BE2C (cell line): ENCODE measurements around the gene CCDC106.
A peak's percentile ranks its signal among the peaks of the same experiment; 100 is the strongest.

Experiments
- DNase-seq: peaks from one replicate; pipeline ENCODE4 v3.0.0-alpha.2; 2020
- H3K27me3 ChIP-seq: fragments of 250-450 bp; sonication (Bioruptor Pico); 2 replicates; pipeline ENCODE4 v1.5.1; 2020; ENCODE audit warnings: mild to moderate bottlenecking
- H3K36me3 ChIP-seq: fragments of 250-450 bp; sonication (Bioruptor Pico); 2 replicates; pipeline ENCODE4 v1.5.1; 2020; ENCODE audit warnings: mild to moderate bottlenecking
- H3K4me1 ChIP-seq: fragments of 250-450 bp; sonication (Bioruptor Pico); 2 replicates; pipeline ENCODE4 v1.5.1; 2020
- H3K4me3 ChIP-seq: 2 replicates; pipeline ENCODE4 v1.5.1; 2011; ENCODE audit warnings: low read depth, low read length
- H3K9me3 ChIP-seq: fragments of 250-450 bp; sonication (Bioruptor Pico); 2 replicates; pipeline ENCODE4 v1.5.1; 2020
- TF ChIP-seq, protein P1 (sequence below): IDR thresholded peaks from 2 replicates; pipeline ENCODE4 v1.5.1; 2012; ENCODE audit warnings: mild to moderate bottlenecking, low read depth, low read length

CCDC106 gene

DNA sequence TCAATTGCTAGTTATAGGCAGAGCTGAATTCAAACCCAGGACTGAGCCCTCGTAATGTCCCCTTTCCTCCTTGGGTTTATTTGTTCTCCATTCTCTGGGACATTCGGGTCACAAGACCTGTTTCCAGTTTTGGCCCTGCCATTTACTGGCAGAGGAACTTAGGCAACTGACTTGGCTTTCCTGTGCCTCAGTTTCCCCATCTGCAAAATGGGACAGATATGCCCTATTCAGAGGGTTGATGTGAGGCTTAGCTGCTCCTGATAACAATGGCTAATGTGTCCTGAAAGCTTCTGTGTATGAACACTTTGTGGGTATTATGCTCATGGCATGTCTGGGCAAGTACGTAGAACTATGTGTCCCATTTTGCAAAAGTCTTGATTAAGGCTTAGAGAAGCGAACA is 46.9 kb upstream of the CCDC106 start:
- H3K9me3 ChIP-seq = no peaks in the 10 kb centered on the region
- DNase-seq = no peak
- H3K27me3 ChIP-seq = no peaks in the 10 kb centered on the region
- H3K36me3 ChIP-seq = peaks cover 12% of the 10 kb centered on the region; the same call in 1 of the 2 replicates
- peak overlapping the region; percentile 59 for H3K4me3 ChIP-seq
- TF ChIP-seq, protein P1, sequence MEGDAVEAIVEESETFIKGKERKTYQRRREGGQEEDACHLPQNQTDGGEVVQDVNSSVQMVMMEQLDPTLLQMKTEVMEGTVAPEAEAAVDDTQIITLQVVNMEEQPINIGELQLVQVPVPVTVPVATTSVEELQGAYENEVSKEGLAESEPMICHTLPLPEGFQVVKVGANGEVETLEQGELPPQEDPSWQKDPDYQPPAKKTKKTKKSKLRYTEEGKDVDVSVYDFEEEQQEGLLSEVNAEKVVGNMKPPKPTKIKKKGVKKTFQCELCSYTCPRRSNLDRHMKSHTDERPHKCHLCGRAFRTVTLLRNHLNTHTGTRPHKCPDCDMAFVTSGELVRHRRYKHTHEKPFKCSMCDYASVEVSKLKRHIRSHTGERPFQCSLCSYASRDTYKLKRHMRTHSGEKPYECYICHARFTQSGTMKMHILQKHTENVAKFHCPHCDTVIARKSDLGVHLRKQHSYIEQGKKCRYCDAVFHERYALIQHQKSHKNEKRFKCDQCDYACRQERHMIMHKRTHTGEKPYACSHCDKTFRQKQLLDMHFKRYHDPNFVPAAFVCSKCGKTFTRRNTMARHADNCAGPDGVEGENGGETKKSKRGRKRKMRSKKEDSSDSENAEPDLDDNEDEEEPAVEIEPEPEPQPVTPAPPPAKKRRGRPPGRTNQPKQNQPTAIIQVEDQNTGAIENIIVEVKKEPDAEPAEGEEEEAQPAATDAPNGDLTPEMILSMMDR = no peak
- H3K4me1 ChIP-seq = peaks cover 7% of the 10 kb centered on the region; the same call in 1 of the 2 replicates

DNA sequence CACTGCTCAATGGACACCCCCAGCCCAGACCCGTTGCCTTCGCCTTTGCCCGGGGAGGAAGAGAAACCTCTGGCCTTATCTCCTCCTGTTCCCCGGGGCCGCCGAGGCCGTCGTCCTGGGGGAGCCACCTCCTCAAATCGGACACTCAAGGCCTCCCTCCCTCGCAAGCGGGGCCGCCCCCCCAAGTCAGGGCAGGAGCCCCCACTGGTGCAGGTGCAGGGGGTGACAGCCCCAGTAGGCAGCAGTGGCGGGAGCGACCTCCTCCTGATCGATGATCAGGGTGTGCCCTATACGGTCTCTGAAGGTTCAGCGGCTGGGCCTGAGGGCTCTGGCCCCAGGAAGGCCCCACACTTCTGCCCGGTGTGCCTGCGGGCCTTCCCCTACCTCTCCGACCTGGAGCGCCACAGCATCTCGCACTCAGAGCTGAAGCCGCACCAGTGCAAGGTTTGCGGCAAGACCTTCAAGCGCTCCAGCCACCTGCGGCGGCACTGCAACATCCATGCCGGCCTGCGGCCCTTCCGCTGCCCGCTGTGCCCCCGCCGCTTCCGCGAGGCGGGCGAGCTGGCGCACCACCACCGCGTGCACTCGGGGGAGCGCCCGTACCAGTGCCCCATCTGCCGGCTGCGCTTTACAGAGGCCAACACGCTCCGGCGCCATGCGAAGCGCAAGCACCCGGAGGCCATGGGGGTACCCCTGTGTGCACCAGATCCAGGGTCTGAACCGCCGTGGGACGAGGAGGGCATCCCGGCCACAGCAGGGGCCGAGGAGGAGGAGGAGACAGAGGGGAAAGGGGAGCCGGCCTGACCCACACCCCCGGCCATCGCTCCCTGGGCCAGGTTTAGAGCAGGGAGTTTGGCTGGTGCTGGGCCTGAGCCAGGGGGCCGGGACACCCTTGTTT is 45.7 kb upstream of the CCDC106 start:
- TF ChIP-seq, protein P1 = no peak
- peaks cover 7% of the 10 kb centered on the region; the same call in 1 of the 2 replicates for H3K4me1 ChIP-seq
- H3K4me3 ChIP-seq = no peak overlapping the region
- no peak for DNase-seq
- peaks cover 7% of the 10 kb centered on the region for H3K36me3 ChIP-seq
- H3K27me3 ChIP-seq = no peaks in the 10 kb centered on the region
- no peaks in the 10 kb centered on the region for H3K9me3 ChIP-seq

DNA sequence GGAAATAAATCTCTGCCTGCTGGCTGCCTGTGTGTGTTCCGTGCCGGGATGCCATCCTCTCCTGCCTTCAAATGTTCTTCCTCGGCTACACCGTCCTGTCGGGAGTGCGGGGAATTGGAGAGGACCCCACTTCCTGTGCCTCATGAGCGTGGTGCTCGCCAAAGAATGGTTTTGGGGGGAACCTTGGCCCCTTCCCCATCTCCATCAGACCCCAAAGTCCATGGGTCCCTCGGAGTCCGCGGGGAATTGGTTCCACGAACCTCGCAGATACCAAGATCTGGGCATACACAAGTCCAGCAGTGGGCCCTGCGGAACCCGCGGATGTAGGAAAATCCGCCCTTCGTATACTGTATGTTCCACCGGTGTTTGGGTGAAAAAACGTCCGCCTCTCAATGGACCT is 44.9 kb upstream of the CCDC106 start:
- Histone ChIP-seq H3K4me3 (no peak overlapping the region), H3K4me1 (peaks cover 6% of the 10 kb centered on the region; the same call in 1 of the 2 replicates), H3K27me3 (no peaks in the 10 kb centered on the region), H3K36me3 (peaks cover 7% of the 10 kb centered on the region), H3K9me3 (no peaks in the 10 kb centered on the region)
- no peak for DNase-seq
- TF ChIP-seq, protein P1 = no peak

DNA sequence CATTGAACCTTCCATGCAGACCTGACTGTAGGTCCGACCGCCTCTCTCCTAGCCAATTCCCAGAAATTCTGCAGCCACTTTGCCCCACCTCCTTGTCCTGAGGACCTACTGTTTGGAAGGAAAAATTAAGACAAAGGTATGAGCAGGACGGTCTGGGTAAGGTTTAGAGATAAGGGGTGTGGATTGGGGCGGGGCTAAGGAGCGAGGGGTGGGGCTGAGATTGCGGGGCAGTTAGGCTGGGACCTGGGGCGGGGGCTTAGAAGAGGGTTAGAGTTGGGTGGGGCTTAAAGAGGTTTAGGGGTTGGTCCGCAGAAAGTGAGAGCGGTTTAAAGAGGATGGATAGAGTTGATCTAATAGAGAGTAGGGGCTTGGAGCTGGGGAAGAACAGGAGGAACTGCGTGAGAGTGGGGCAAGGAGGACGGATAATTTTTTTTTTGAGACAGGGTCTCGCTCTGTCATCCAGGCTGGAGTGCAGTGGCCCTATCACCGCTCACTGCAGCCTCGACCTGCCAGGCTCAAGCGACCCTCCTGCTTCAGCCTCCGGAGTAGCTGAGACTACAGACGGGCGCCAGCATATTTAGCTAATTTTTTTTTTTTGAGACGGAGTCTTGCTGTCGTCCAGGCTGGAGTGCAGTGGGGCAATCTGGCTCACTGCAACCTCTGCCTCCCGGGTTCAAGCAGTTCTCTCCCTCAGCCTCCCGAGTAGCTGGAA is 44.3 kb upstream of the CCDC106 start:
- Histone ChIP-seq H3K4me1 (no peaks in the 10 kb centered on the region; the same call in 1 of the 2 replicates), H3K4me3 (no peak overlapping the region), H3K36me3 (peaks cover 7% of the 10 kb centered on the region), H3K27me3 (no peaks in the 10 kb centered on the region), H3K9me3 (no peaks in the 10 kb centered on the region)
- TF ChIP-seq, protein P1 = no peak
- DNase-seq = no peak

DNA sequence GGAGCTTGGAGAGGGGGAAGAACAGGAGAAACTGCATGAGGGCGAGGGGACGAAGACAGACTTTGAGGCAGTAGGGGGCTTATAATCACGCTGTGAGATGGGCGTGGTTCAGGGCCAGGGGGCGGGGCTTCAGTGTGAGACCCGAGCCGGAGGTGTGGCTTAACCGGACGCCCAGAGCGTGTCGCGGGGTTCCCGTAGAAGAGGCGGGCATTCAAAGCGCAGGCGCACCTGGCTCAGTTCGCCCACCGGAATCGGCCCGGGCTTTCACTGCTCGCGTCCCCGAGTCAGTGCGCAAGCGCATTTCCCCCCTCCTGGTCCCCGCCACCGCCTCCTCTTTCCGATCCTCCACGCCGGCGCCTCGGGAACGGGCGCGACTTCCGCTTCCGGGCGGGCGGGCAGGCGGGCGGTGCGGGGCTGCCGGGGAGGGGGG is 42.8 kb upstream of the CCDC106 start:
- peaks cover 7% of the 10 kb centered on the region for H3K36me3 ChIP-seq
- H3K4me3 ChIP-seq = peak overlapping the region; percentile 90
- no peaks in the 10 kb centered on the region for H3K27me3 ChIP-seq
- peak; percentile 98 for DNase-seq
- no peaks in the 10 kb centered on the region for H3K9me3 ChIP-seq
- H3K4me1 ChIP-seq = no peaks in the 10 kb centered on the region; the same call in 1 of the 2 replicates
- TF ChIP-seq, protein P1 = no peak
